NCI-H446 (cell line): ENCODE data around the gene CABP4.

Source experiments
- DNase-seq, 2 experiments: peaks; one replicate each; lab custom pipeline; 2025; lab: John Stamatoyannopoulos, UW

The CABP4 gene

GRCh38 chr11:67496113-67496512 lies 41.0 kb downstream of the CABP4 start:
- no peak for DNase-seq

- no peak for DNase-seq
These were observed 42.6 kb downstream of the CABP4 start for GRCh38 chr11:67497656-67498291.

GRCh38 chr11:67498544-67498972 lies 43.4 kb downstream of the CABP4 start:
- no peak for DNase-seq

- no peak for DNase-seq
These were observed 44.8 kb downstream of the CABP4 start for GRCh38 chr11:67499808-67500483.

GRCh38 chr11:67500484-67500821 lies 45.3 kb downstream of the CABP4 start:
- DNase-seq = no peak

- DNase-seq = no peak
These were observed 45.9 kb downstream of the CABP4 start for GRCh38 chr11:67500831-67501715.

GRCh38 chr11:67501854-67502253 lies 46.7 kb downstream of the CABP4 start:
- no peak for DNase-seq

GRCh38 chr11:67502328-67502979 lies 47.3 kb downstream of the CABP4 start:
- no peak for DNase-seq

GRCh38 chr11:67503119-67504004 lies 48.2 kb downstream of the CABP4 start:
- DNase-seq = no peak

GRCh38 chr11:67504005-67504949 lies 49.1 kb downstream of the CABP4 start:
- no peak for DNase-seq

GRCh38 chr11:67504950-67505581 lies 49.9 kb downstream of the CABP4 start, which contains the start of gene PITPNM1:
Gene PITPNM1 (minus strand): TSS chr11:67505363. CDS start chr11:67504180, 1,183 bp downstream.
- DNase-seq = peak in 1 of 2 experiments; percentile 32

GRCh38 chr11:67505605-67506396 lies 50.6 kb downstream of the CABP4 start:
- DNase-seq = peak; percentile 78 to 92

- DNase-seq = no peak
These were observed 51.4 kb downstream of the CABP4 start for GRCh38 chr11:67506426-67507051.

GRCh38 chr11:67507242-67507863 lies 52.2 kb downstream of the CABP4 start:
- DNase-seq = no peak

GRCh38 chr11:67507864-67508485 lies 52.8 kb downstream of the CABP4 start, which contains the start of gene CDK2AP2:
Gene CDK2AP2 (minus strand): TSS chr11:67508162. CDS start chr11:67508082, 80 bp downstream.
- peak; percentile 98 to 100 for DNase-seq

- DNase-seq = peak; percentile 96 to 98
These were observed 53.5 kb downstream of the CABP4 start for GRCh38 chr11:67508486-67509121.

- DNase-seq = no peak
These were observed 54.8 kb downstream of the CABP4 start for GRCh38 chr11:67510023-67510345.
